HG02571 (cell line): ENCODE results near the gene PLCD3.

ENCODE experiments used
- ATAC-seq: cut with Tn5 transposase; IDR thresholded peaks from one replicate; pipeline ENCODE4 v1.9.1; 2021; ENCODE audit warnings: mild to moderate bottlenecking, moderate library complexity; ENCODE audit not compliant: unreplicated experiment

PLCD3 gene

DNA sequence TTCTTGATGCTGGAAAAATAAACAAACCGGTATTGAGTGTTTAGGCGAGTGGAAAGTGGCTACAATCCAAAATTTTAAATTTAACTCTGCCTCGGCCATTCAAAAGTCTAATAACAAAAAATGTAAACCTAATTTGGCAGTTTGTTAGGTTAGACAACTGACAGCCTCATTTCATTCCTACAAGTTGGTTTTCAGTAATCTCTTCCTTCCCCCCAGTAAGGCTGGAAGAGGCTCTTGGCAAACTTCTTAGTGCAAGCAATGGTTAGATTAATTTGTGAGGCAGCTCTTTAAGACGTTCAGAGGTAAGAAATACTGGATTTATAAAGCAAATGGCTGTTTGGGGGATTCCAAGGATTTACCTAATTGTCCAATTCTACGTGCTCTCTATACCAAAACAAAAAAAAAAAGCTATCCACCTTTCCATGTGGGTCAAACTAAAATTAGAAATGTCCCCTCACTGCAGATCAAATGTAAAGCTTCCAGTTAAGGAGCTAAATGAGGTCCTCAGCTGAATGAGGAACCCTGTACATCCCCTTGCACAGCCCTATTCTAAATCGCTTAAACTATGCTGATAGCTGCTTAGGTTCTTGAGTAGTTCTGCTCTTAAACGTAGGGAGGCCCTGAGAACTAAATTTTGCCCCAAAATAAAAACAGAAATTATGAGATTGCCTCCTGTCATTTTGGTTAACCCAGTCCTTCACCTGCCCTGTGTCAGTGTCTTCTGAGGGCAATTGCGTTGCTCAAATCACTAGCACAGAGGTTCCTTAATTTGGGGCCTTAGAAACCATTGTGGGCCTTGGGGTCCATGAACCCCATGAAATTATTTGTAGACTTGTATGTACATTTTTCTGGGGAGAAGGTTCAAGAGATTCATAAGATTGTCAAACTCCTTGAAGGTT, 18.8 kb upstream of the PLCD3 start:
- no peak for ATAC-seq

DNA sequence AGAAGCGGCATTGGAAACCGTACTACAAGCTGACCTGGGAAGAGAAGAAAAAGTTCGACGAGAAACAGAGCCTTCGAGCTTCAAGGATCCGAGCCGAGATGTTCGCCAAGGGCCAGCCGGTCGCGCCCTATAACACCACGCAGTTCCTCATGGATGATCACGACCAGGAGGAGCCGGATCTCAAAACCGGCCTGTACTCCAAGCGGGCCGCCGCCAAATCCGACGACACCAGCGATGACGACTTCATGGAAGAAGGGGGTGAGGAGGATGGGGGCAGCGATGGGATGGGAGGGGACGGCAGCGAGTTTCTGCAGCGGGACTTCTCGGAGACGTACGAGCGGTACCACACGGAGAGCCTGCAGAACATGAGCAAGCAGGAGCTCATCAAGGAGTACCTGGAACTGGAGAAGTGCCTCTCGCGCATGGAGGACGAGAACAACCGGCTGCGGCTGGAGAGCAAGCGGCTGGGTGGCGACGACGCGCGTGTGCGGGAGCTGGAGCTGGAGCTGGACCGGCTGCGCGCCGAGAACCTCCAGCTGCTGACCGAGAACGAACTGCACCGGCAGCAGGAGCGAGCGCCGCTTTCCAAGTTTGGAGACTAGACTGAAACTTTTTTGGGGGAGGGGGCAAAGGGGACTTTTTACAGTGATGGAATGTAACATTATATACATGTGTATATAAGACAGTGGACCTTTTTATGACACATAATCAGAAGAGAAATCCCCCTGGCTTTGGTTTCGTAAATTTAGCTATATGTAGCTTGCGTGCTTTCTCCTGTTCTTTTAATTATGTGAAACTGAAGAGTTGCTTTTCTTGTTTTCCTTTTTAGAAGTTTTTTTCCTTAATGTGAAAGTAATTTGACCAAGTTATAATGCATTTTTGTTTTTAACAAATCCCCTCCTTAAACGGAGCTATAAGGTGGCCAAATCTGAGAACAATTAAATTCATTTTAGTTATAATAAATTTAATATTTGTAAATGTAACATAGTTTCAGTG, 17.7 kb upstream of the PLCD3 start:
- ATAC-seq = no peak

DNA sequence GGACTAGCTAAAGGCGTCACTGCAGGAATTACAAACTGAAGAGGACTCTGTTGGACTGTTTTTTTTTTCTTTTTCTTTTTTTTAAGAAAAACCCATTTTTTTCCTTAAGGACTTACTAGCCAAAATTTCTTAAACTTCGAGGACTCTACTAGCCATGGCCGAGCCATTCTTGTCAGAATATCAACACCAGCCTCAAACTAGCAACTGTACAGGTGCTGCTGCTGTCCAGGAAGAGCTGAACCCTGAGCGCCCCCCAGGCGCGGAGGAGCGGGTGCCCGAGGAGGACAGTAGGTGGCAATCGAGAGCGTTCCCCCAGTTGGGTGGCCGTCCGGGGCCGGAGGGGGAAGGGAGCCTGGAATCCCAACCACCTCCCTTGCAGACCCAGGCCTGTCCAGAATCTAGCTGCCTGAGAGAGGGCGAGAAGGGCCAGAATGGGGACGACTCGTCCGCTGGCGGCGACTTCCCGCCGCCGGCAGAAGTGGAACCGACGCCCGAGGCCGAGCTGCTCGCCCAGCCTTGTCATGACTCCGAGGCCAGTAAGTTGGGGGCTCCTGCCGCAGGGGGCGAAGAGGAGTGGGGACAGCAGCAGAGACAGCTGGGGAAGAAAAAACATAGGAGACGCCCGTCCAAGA, 16.8 kb upstream of the PLCD3 start:
- ATAC-seq = no peak

DNA sequence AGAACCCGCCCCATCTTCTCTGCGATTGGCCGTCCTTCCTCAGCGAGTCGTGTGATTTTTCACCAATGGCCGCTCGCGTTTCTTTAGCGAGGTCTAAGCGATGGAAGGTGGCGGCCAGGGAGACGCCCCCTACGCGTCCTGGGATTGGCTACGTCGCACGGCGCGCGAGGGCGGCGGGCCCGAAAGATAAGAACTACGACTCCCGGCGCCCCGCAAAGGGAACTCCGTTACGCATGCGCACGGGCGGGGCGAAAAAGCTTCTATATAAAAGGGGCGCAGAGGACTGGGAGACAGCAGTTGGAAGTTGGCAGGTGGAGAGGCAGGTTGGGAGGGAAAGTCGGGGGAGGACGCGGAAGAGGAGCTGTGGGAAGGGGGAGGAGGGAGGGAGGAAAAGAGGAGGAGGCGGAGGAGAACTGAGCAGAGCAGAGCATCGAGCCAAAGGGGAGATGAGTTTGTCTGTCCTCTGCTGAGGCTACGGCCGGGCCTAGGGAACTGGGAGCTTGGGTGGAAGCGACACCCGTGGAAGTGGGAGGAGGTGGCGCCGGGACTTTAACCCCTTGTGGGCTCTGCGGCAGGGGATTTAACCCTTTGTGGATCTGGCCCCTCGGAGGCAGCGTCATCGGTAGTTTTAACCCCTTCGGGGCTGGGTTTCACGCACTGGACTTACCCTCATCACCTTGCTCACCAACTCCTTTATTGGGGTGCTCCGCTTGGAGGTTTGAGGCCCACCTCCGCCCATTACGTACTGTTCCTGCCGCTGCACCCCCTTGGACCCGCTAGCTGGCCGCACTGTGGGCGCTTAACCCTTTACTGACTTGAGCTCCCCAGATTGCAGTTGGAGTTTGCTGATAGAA, 16.1 kb upstream of the PLCD3 start, which contains the start of gene HEXIM1:
Gene HEXIM1 (plus strand): TSS at position 293 of the 854 bp plus-strand sequence. CDS start 716 bp downstream, outside the sequence.
- ATAC-seq = peak; percentile 62

DNA sequence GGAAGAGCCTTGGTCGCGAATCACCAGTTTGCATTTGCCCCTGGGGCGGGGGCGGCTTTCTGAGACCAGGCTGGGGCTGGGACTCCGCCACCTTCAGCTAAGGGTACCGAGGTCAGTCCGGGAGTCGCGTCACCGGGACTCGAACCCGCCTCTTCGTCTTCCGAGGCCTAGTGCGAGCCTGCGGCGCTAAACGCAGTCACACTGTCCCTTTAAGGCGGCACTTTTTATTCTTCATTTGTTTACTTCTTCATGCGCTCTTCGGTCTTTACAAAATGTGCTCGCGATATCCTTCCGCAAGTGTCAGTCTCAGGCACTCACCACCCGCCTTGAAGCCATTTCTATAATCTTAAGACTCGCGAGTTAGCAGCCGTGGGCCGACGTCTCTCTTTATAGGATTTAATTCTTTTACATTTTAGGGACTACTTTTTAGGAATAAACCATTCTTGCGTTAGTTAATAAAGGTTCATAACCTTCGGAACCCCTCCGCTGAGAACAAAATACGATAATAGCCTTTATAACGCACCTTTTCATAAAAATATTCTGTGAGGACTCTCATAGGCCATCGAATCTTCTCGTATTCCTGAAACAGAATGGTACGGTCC, 15.4 kb upstream of the PLCD3 start:
- ATAC-seq = no peak

DNA sequence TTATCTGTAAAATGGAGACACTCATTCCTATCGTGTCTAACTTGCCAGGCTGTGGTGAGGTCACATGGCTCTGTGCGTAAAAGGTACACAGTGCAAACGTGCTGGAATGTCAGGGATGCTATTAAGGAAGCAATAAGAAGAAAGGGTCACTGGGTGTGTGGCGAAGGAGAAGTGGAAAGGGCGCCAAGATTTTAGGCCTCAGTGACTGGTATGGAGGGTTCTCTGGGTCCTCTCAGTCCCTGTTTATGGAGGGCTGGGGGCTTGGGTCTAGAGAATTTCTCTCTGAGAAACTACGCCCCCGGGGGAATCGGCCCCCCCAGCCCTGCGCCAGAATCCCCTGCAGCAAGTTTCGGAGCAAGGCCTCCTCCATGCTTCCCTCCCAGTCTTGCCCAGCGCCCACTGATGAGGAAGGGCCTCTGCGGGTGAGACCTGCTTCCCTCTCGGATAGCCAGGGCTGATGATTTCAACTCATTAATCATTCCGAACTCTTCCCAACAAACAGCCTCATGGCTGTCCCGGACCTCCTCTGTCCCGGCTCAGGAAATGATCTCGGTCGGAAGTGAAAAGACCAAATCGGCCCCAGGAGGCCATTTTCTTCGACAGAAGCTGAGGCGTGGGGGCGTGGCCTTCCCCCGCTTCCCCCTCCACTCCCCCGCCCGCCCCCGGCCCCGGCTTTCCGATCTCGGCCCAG, 14.7 kb upstream of the PLCD3 start:
- ATAC-seq = no peak

DNA sequence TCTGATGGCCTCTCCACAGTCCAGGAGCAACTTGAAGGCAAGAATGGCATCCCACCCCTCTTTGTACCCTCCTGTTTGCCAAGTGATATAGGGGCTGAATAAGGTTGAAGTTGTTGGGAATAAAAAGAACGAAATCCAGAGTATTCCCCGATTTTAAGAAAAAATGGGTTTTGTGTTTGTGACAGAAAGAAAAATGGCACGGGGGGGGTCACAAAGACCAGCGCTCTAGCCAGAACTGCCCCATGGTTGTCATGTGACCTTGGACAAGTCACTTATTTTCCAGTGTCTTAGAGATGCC, 14.2 kb upstream of the PLCD3 start:
- no peak for ATAC-seq

DNA sequence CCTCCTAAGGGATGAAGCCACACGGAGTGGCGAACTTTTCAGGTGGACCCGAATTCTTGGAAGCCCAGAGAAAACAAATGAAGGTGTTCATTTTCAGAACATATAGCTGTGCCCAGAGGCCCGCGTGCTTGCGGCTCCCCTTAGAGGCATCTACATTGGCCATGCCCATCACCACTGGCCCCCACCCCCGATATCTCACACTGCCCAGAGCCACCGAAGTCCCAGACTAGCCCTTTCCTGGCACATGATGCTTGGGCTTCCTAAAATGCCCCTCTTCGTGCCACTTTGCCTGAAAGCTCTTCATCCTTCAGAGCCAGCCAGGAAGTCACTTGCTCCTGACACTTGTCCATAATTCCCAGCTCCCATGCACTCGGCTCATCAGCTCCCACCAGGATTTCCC, 13.9 kb upstream of the PLCD3 start:
- no peak for ATAC-seq

DNA sequence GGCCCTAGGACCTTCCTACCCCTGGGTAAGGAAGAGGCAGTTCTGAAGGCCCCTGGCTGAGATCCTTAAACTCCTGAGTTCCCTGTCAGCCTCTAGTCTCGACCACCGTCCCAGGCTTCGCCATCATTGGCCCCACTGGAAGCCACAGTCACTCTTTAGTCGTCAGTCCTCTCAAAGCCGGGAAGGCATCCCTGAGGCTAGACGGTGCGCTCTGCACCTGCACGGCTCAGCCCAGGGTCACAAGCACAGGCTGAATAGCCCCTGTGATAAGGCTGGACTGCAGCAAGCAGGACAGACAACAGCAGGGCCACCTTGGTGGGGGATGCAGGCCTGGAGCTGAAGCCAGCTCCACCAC, 12.7 kb upstream of the PLCD3 start:
- no peak for ATAC-seq

DNA sequence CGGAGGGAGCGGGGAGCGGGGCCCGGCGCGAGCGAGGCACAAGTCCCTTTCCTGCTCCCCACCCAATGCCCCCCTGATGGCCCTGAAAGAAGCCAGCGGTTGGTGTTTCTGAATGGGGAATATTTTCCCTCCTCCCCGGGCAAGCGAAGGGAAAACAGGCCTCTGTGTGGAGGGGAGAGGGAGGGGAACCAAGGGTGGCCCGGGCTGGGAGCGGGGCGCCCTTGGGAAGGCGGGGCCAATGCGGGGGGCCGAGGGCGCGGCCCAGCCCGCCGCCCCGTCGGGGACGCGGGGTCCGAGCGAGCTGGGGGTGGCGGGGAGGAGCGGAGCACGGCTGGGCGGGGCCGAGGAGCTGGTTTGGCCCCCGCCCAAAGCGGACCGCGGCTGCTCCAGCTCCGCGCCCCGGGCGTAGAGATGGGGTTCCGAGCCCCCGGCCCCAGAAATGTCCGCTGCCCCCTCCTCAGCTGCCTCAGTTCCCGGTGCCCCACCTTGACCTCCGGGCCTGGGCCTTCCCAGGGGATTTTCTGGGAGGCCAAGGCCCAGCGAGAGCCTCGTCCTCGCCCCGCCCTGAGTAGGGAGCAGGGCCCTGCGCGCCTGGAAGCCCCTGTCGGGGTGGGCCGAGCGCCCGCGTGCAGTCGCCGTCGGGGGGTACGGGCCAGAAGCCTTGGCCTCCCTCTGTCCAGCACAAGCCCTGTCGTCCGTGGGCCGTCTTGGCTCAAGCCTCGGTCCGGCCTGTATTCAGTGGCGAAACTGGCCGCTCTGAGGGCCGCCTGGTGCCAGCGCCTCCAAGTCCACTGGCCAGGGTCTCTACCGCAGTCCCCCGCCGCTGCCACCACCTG, 12.1 kb upstream of the PLCD3 start:
- no peak for ATAC-seq

DNA sequence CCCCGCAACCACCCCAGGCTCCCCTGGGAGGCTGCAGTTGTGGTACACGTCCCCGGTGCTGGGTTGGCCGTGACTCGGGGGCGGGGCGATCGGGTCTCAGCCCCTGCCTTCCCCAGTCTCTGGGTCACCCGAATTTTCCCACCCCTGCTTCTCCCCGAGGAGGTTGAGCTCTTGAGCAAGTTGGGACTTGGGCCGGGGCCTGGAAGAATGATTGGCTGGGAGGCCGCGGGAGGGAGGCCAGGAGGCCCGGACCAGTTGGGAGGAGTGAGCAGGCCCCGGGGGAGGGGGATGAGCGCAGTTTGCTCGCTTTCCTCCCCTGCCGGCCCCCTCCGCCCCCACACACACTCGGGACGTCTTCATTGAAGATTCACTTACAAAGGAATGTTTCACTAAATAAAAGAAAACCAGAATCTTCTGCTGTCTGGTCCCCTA, 11.5 kb upstream of the PLCD3 start:
- no peak for ATAC-seq

DNA sequence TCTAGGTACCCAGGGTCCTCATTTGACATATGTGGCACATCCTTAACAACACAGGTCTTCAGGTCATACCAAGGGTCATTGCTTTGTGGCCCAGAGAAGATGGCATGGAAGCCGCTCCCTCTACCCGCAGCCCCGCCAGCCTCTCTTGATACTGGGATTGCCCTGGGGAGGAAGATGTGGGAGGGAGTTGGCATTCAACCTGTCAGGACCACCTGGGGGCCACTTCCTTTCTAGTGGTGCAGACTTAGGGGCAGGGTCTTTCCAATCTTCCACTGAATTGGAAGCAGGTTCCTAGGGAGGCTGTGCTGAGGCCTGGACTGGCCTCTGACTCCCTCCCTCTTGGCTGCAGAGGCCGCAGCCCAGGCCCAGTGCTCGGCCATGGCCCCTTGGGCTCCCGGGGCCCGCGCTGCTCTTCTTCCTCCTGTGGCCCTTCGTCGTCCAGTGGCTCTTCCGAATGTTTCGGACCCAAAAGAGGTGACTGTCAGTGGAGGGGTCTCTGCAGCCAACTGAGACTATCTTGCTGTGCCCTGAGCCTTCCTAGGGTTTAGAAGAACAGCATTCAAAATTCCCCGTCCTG, 10.9 kb upstream of the PLCD3 start:
- no peak for ATAC-seq

DNA sequence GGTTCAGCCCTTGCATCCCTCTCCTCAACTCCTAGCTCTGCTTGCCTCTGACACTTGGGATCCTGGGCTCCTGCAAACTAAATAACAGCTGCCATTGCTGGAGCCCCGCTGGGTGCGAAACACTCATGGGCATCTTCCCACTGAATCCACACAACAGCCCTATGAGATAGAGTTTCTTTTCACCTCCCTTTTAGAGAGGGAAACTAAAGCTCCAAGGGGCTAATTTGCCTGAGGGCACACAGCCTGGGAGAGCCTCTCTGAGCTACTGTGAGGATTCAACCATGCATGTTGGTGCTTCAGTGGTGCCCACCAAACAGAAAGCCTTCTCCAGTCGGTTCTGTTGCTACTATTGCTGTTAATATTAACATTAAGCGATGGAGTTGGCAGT, 7.2 kb upstream of the PLCD3 start:
- ATAC-seq = no peak

DNA sequence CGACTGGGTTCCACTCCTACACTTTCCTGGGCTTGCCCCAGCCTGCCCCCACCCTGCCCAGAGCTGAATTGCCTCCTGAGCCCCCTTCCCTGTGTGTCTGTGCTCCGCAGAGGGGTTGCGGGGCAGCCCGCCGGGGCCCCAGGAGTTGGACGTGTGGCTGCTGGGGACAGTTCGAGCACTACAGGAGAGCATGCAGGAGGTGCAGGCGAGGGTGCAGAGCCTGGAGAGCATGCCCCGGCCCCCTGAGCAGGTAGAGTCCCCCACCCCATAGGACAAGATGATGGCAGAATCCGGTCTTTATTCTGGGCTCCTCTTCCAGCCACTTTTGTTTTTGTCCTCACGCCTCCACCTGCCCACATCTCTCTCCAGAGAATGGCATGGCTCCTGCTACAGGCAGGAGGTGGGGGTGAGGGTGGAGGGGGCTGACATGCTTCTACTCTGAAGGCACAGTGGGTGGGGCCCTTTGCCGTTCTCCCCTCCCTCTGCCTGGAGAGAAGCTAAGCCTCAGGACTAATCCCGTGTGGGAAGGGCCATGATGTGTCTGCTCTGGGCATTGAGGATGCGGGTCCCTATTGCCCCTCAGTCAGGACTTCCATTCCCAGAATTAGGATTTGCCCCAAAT, 6.7 kb upstream of the PLCD3 start:
- ATAC-seq = no peak

DNA sequence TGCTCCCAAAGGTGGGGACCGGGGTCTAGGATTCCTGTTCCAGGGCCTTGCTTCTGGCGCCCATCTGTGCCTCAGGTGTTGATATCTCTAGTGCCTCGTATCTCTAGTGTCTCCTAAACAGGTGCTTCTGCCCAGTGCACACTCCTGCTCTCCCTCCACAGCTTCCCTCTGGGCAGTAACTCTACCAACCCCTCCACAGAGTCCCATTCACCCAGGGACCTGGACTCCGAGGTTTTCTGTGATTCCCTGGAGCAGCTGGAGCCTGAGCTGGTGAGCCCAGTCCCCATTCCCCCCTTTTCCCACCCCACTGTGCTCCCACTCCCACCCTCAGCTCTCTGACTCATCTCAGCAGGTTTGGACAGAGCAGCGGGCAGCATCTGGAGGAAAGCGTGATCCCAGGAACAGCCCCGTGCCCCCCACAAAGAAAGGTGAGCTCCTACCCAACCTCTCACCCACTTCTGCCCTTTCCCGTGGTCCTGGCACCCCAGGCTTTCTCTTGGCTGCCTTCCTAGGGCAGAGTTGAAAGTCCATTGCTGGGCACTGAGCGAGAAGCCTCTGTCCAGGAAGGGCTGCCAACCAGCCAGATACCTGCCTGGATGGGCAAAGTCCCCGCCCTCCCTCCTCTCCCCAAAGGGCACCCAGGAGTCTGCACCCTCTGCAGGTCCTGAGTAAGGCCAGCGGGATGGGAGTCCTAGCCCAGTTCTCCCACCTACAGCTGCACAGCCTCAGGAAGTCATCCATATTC, 5.4 kb upstream of the PLCD3 start:
- ATAC-seq = no peak

DNA sequence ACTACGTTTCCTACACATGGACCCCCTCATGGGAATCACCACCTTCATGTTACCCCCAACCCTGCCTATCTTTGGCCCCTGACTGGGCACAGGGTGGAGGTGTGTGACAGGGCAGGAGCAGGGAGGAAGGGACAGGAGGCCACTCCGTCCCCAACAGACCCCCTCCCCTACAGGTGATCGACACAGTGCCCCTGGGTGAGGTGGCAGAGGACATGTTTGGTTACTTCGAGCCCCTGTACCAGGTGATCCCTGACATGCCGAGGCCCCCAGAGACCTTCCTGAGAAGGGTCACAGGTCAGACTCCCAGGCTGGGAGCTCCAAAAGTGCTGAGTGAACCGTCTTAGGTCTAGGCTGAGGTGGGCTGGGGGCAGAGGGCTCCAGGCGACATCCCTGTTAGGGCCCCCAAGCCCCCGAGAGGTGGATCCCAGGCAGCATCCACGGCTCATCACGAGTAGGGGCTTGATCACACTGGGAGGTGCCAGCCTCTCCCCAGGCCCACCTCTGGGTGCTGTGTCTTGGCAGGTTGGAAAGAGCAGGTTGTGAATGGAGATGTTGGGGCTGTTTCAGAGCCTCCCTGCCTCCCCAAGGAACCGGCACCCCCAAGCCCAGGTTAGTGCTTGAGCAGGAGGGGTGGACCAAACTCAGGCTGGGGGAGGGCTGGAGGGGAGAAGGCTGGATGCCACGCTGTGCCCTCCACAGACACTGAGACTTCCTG, 4.7 kb upstream of the PLCD3 start:
- no peak for ATAC-seq
